ENCODE data around the gene NR2F2. TPM values are rescaled to one million over a fixed set of nuclear protein-coding genes. Genes with fewer than 3 reads are reported as not detected.

The NR2F2 gene
- total and polyA plus RNA-seq, 2 of the 13 experiments (the other 11 are each of a cell fraction or from before 2014, with no cell fraction given) = 3.5 to 4.7 TPM

- no peak for TF ChIP-seq TGIF2 (CRISPR knock-in tag; IDR thresholded peaks at IDR 0.05)
- TF ChIP-seq HNRNPL (IDR thresholded peaks at IDR 0.05; ENCODE audit: low read depth, low read length) = no peak
- TF ChIP-seq ZSCAN21 (CRISPR knock-in tag; IDR thresholded peaks at IDR 0.05; ENCODE audit: borderline replicate concordance) = no peak
- TF ChIP-seq ZNF124 (CRISPR knock-in tag; IDR thresholded peaks at IDR 0.05) = no peak
- no peak for TF ChIP-seq ESRRA (CRISPR knock-in tag; IDR thresholded peaks at IDR 0.05; ENCODE audit: low read depth)
- TF ChIP-seq, protein P1, sequence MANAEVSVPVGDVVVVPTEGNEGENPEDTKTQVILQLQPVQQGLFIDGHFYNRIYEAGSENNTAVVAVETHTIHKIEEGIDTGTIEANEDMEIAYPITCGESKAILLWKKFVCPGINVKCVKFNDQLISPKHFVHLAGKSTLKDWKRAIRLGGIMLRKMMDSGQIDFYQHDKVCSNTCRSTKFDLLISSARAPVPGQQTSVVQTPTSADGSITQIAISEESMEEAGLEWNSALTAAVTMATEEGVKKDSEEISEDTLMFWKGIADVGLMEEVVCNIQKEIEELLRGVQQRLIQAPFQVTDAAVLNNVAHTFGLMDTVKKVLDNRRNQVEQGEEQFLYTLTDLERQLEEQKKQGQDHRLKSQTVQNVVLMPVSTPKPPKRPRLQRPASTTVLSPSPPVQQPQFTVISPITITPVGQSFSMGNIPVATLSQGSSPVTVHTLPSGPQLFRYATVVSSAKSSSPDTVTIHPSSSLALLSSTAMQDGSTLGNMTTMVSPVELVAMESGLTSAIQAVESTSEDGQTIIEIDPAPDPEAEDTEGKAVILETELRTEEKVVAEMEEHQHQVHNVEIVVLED (CRISPR knock-in tag; IDR thresholded peaks at IDR 0.05; ENCODE audit: borderline replicate concordance) = no peak
- TF ChIP-seq SMARCC2 (IDR thresholded peaks at IDR 0.05) = no peak
- no peak for TF ChIP-seq ASH2L (IDR thresholded peaks at IDR 0.05; ENCODE audit: insufficient read length, low read depth, low read length)
Measured at GRCh38 chr15:96311256-96311955, 19.1 kb upstream of the NR2F2 start (continued).

- FAIRE-seq (no peak), DNase-seq (ENCODE audit: low spot score) (no peak), ATAC-seq (no peak)
- H3K9me3 ChIP-seq (ENCODE audit: low read length) = no peaks in the 10 kb centered on the region
- ChIA-PET CTCF (ENCODE audit: low intra/inter-chr PET ratio, low total read pairs) (no interaction called here), POLR2A (no interaction called here)
- H3K4me1 ChIP-seq (ENCODE audit: insufficient read depth, low read length) = 0 out of 2 replicates have a peak, but pooled peaks cover 5% of the 10 kb centered on the region
- 99% methylated on average over 5 of the region's 5 CpGs for WGBS (ENCODE audit: low lambda C conversion rate)
- no peak overlapping the region for H3K4me3 ChIP-seq (replicated peaks in 1 of 3; ENCODE audit: insufficient read depth in 1 of 3, low read depth in 2 of 3, low read length in 3 of 3)
- in situ Hi-C loops (cut with HindIII; ENCODE audit: extremely low pct_ligation_motif_present, low pct_unique_long_range_greater_than_20kb) = no loop called here
- no peak overlapping the region for H2AFZ ChIP-seq (ENCODE audit: low read length)
- no peaks in the 10 kb centered on the region for H3K36me3 ChIP-seq (replicated peaks in 1 of 2; ENCODE audit: control insufficient read depth in 1 of 2, insufficient read depth in 2 of 2, low read length in 2 of 2)
- intact Hi-C loops (cut with micrococcal nuclease; ENCODE audit: unreplicated experiment) = no loop called here
- no peaks in the 10 kb centered on the region for H4K20me1 ChIP-seq (ENCODE audit: insufficient read depth, low read length)
- H3K9ac ChIP-seq (ENCODE audit: insufficient read depth, low read depth, low read length) = no peak overlapping the region
- no peak overlapping the region for H3K27ac ChIP-seq (ENCODE audit: extremely low read length, insufficient read depth, low read length)
- no peaks in the 10 kb centered on the region for H3K79me2 ChIP-seq (ENCODE audit: insufficient read depth, low read length)
- no peak overlapping the region for H3K4me2 ChIP-seq (ENCODE audit: low read depth, low read length)
- no peaks in the 10 kb centered on the region for H3K27me3 ChIP-seq (ENCODE audit: control insufficient read depth in 1 of 2, insufficient read depth in 2 of 2, low read length in 2 of 2)
- no TSS peak for BruUV-seq (replicated peaks)
- TF ChIP-seq KLF9 (CRISPR knock-in tag; IDR thresholded peaks at IDR 0.05; ENCODE audit: low read depth) (no peak), ZNF563 (CRISPR knock-in tag; IDR thresholded peaks at IDR 0.05) (no peak), HNRNPLL (IDR thresholded peaks at IDR 0.05; ENCODE audit: low read depth, low read length, poor library complexity, severe bottlenecking) (no peak), ZNF616 (CRISPR knock-in tag; IDR thresholded peaks at IDR 0.05; ENCODE audit: low read depth) (no peak), PRMT3 (CRISPR knock-in tag; IDR thresholded peaks at IDR 0.05; ENCODE audit: borderline replicate concordance, low read depth) (no peak), SMAD3 (CRISPR knock-in tag; IDR thresholded peaks at IDR 0.05) (no peak), HINFP (CRISPR knock-in tag; IDR thresholded peaks at IDR 0.05; ENCODE audit: low read depth) (no peak), RFXAP (CRISPR knock-in tag; IDR thresholded peaks at IDR 0.05; ENCODE audit: borderline replicate concordance) (no peak), MAF1 (CRISPR knock-in tag; IDR thresholded peaks at IDR 0.05; ENCODE audit: borderline replicate concordance) (no peak), PAX8 (CRISPR knock-in tag; IDR thresholded peaks at IDR 0.05; ENCODE audit: borderline replicate concordance) (no peak)
- TF ChIP-seq, protein P2, sequence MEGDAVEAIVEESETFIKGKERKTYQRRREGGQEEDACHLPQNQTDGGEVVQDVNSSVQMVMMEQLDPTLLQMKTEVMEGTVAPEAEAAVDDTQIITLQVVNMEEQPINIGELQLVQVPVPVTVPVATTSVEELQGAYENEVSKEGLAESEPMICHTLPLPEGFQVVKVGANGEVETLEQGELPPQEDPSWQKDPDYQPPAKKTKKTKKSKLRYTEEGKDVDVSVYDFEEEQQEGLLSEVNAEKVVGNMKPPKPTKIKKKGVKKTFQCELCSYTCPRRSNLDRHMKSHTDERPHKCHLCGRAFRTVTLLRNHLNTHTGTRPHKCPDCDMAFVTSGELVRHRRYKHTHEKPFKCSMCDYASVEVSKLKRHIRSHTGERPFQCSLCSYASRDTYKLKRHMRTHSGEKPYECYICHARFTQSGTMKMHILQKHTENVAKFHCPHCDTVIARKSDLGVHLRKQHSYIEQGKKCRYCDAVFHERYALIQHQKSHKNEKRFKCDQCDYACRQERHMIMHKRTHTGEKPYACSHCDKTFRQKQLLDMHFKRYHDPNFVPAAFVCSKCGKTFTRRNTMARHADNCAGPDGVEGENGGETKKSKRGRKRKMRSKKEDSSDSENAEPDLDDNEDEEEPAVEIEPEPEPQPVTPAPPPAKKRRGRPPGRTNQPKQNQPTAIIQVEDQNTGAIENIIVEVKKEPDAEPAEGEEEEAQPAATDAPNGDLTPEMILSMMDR (CRISPR knock-in tag; IDR thresholded peaks at IDR 0.05) = no peak
Measured at GRCh38 chr15:96311956-96312294, 18.6 kb upstream of the NR2F2 start.
